ENCODE measurements around the gene CASP9. TPM values are rescaled to one million over a fixed set of nuclear protein-coding genes. Genes with fewer than 3 reads are reported as not detected.

The CASP9 gene
- total and polyA plus RNA-seq, 2 donors (not counting 1 experiment from before 2014, with no cell fraction given) = 5.6 to 6.4 TPM

GRCh38 chr1:15570861-15571260 is 46.8 kb upstream of the CASP9 start:
- Histone ChIP-seq H3K4me1 (ENCODE audit: control insufficient read depth, extremely low read depth, insufficient read depth, low read length) (no peaks in the 10 kb centered on the region), H3K9me3 (ENCODE audit: control insufficient read depth, insufficient read depth, low read depth, low read length) (no peaks in the 10 kb centered on the region), H3K27me3 (ENCODE audit: control insufficient read depth, insufficient read depth, low read length) (no peaks in the 10 kb centered on the region), H3K27ac (ENCODE audit: insufficient read depth, low read length) (no peak overlapping the region), H2AFZ (ENCODE audit: low read length) (no peak overlapping the region), H3K4me3 (replicated peaks in 1 of 4; ENCODE audit: control extremely low read depth in 1 of 4, insufficient read depth in 1 of 4, low read depth in 3 of 4, low read length in 4 of 4) (no peak overlapping the region), H4K20me1 (ENCODE audit: control insufficient read depth, extremely low read depth, insufficient read depth, low read length) (no peaks in the 10 kb centered on the region), H3K36me3 (ENCODE audit: control insufficient read depth, insufficient read depth, low read length) (peaks cover 7% of the 10 kb centered on the region), H3K79me2 (ENCODE audit: control insufficient read depth, insufficient read depth, low read length) (no peaks in the 10 kb centered on the region), H3K4me2 (ENCODE audit: extremely low read depth, insufficient read depth, low read length) (no peak overlapping the region), H3K9ac (ENCODE audit: insufficient read depth, low read length) (no peak overlapping the region)
- DNase-seq (ENCODE audit: low read depth in 2 of 2) = no peak
- TF ChIP-seq, protein P1, sequence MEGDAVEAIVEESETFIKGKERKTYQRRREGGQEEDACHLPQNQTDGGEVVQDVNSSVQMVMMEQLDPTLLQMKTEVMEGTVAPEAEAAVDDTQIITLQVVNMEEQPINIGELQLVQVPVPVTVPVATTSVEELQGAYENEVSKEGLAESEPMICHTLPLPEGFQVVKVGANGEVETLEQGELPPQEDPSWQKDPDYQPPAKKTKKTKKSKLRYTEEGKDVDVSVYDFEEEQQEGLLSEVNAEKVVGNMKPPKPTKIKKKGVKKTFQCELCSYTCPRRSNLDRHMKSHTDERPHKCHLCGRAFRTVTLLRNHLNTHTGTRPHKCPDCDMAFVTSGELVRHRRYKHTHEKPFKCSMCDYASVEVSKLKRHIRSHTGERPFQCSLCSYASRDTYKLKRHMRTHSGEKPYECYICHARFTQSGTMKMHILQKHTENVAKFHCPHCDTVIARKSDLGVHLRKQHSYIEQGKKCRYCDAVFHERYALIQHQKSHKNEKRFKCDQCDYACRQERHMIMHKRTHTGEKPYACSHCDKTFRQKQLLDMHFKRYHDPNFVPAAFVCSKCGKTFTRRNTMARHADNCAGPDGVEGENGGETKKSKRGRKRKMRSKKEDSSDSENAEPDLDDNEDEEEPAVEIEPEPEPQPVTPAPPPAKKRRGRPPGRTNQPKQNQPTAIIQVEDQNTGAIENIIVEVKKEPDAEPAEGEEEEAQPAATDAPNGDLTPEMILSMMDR (conservative IDR thresholded peaks at IDR 0.05 in 1 of 2, IDR thresholded peaks at IDR 0.05 in 1 of 2; ENCODE audit: low read depth in 1 of 2, low read length in 2 of 2) = no peak
- TF ChIP-seq EZH2 (IDR thresholded peaks at IDR 0.05; ENCODE audit: low read length, missing control alignments) = no peak

DNA sequence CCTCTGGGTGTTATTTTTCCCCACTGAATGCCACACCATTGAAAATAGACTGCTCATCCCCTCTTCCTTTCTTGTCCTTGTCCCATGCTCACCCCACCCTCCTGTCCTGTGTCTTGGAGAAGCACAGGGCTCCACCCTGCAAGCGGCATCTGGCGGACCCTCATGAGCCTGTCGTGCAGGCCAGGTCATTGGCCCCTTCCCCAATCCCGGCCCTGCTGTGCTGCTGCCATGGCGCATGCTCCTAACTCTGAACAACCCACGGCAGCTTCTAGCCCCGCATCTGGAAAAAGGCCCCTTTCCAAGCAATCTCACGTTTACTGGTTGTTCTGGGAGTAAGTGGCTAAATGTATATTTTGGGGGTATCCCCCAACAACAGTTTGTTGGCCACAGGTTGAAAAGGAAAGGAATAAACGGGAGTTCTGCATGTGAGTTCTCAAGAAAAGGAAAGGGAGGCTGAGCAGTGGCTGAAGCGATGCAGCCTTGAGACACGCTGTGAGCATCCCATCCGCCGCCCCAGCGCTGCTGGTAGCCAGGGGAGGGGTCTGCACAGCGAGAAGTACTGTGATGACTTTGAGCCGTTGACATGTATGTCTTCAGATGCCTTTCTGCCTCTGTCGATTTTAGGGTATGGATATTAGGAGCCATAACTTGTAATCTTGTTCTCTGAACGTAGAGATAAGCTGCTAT is 44.5 kb upstream of the CASP9 start:
- Histone ChIP-seq H3K79me2 (ENCODE audit: control insufficient read depth, insufficient read depth, low read length) (no peaks in the 10 kb centered on the region), H2AFZ (ENCODE audit: low read length) (no peak overlapping the region), H3K27ac (ENCODE audit: insufficient read depth, low read length) (no peak overlapping the region), H3K36me3 (ENCODE audit: control insufficient read depth, insufficient read depth, low read length) (peaks cover 10% of the 10 kb centered on the region), H3K4me3 (replicated peaks in 1 of 4; ENCODE audit: control extremely low read depth in 1 of 4, insufficient read depth in 1 of 4, low read depth in 3 of 4, low read length in 4 of 4) (no peak overlapping the region), H3K9me3 (ENCODE audit: control insufficient read depth, insufficient read depth, low read depth, low read length) (no peaks in the 10 kb centered on the region), H3K27me3 (ENCODE audit: control insufficient read depth, insufficient read depth, low read length) (no peaks in the 10 kb centered on the region), H4K20me1 (ENCODE audit: control insufficient read depth, extremely low read depth, insufficient read depth, low read length) (no peaks in the 10 kb centered on the region), H3K9ac (ENCODE audit: insufficient read depth, low read length) (no peak overlapping the region), H3K4me2 (ENCODE audit: extremely low read depth, insufficient read depth, low read length) (no peak overlapping the region), H3K4me1 (ENCODE audit: control insufficient read depth, extremely low read depth, insufficient read depth, low read length) (no peaks in the 10 kb centered on the region)
- DNase-seq (ENCODE audit: low read depth in 2 of 2) = no peak
- no peak for TF ChIP-seq EZH2 (IDR thresholded peaks at IDR 0.05; ENCODE audit: low read length, missing control alignments)
- TF ChIP-seq, protein P1 (conservative IDR thresholded peaks at IDR 0.05 in 1 of 2, IDR thresholded peaks at IDR 0.05 in 1 of 2; ENCODE audit: low read depth in 1 of 2, low read length in 2 of 2) = no peak

DNA sequence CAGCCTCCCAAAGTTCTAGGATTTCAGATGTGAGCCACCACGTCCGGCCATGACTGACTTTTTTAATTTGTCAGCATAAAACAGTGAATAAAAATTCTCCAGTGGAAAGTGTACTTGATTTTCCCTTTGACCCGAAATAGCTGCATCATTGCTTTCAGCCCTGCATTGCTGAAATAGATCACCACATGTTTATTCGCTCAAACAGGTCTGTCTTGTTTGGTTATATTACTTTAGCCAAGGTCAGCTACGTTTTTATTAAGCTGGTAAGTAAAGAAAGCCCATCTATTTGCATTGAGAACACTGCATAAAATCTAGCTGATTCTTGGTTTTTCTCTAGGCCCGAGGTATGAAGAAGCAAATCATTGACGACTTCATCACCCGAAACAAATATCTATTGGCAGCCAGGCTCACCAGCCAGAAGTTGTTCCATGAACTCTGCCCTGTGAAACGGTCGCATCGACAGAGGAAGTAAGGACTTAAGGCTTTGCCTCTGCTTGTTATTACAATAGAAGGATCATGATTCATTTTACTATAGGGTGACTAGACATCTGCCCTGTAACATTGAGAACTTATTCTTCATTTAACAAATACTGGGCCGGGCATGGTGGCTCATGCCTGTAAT is 35.3 kb upstream of the CASP9 start:
- Histone ChIP-seq H3K4me2 (ENCODE audit: extremely low read depth, insufficient read depth, low read length) (no peak overlapping the region), H3K4me3 (replicated peaks in 1 of 4; ENCODE audit: control extremely low read depth in 1 of 4, insufficient read depth in 1 of 4, low read depth in 3 of 4, low read length in 4 of 4) (no peak overlapping the region), H3K9me3 (ENCODE audit: control insufficient read depth, insufficient read depth, low read depth, low read length) (no peaks in the 10 kb centered on the region), H3K27ac (ENCODE audit: insufficient read depth, low read length) (no peak overlapping the region), H3K4me1 (ENCODE audit: control insufficient read depth, extremely low read depth, insufficient read depth, low read length) (no peaks in the 10 kb centered on the region), H3K27me3 (ENCODE audit: control insufficient read depth, insufficient read depth, low read length) (no peaks in the 10 kb centered on the region), H3K79me2 (ENCODE audit: control insufficient read depth, insufficient read depth, low read length) (no peaks in the 10 kb centered on the region), H4K20me1 (ENCODE audit: control insufficient read depth, extremely low read depth, insufficient read depth, low read length) (no peaks in the 10 kb centered on the region), H2AFZ (ENCODE audit: low read length) (no peak overlapping the region), H3K36me3 (ENCODE audit: control insufficient read depth, insufficient read depth, low read length) (peaks cover 8% of the 10 kb centered on the region), H3K9ac (ENCODE audit: insufficient read depth, low read length) (no peak overlapping the region)
- DNase-seq (ENCODE audit: low read depth in 2 of 2) = no peak
- TF ChIP-seq, protein P1 (conservative IDR thresholded peaks at IDR 0.05 in 1 of 2, IDR thresholded peaks at IDR 0.05 in 1 of 2; ENCODE audit: low read depth in 1 of 2, low read length in 2 of 2) = no peak
- TF ChIP-seq EZH2 (IDR thresholded peaks at IDR 0.05; ENCODE audit: low read length, missing control alignments) = no peak
